Heart left ventricle (tissue), 16 donors: ENCODE data around the gene MAS1. TPM values are rescaled to one million over a fixed set of nuclear protein-coding genes. Genes with fewer than 3 reads are reported as not detected.

Experiments used
- ATAC-seq, 4 donors: fragments of 200-7000 bp; cut with Tn5 transposase; one replicate each; pipeline ENCODE4 v1.9.1; 2020 to 2022; ENCODE audit warnings: moderate library complexity in 4 of 4, mild to moderate bottlenecking in 3 of 4, moderate number of reproducible peaks in 1 of 4
- DNase-seq, 5 donors: peaks; one replicate each; pipeline ENCODE4 v3.0.0-alpha.2; 2020
- H3K27ac ChIP-seq, 12 donors: fragments of 200-600 bp; sonication (generic) in 4 of 12; one replicate each; pipeline versions ENCODE4 v1.5.0 to v1.8.0; 2016 to 2022; ENCODE audit warnings: mild to moderate bottlenecking in 2 of 12
- H3K27me3 ChIP-seq, 9 donors: fragments of 200-600 bp; sonication (generic) in 2 of 9; one replicate each; pipeline versions ENCODE4 v1.5.1 to v1.8.0; 2016 to 2022; ENCODE audit warnings: mild to moderate bottlenecking in 3 of 9
- H3K36me3 ChIP-seq, 9 donors: fragments of 200-600 bp; sonication (generic) in 2 of 9; one replicate each; pipeline versions ENCODE4 v1.5.0 to v1.8.0; 2018 to 2022; ENCODE audit warnings: mild to moderate bottlenecking in 2 of 9
- H3K4me1 ChIP-seq, 12 donors: fragments of 200-600 bp; sonication (generic) in 4 of 12; one replicate each; pipeline versions ENCODE4 v1.5.0 to v1.8.0; 2016 to 2022; ENCODE audit warnings: mild to moderate bottlenecking in 3 of 12
- H3K4me3 ChIP-seq, 12 donors: fragments of 200-600 bp; sonication (generic) in 4 of 12; one replicate each; pipeline versions ENCODE4 v1.5.0 to v1.8.0; 2017 to 2022; ENCODE audit warnings: mild to moderate bottlenecking in 9 of 12, moderate library complexity in 4 of 12
- H3K9me3 ChIP-seq, 12 donors: fragments of 200-600 bp; sonication (generic) in 4 of 12; one replicate each; pipeline versions ENCODE4 v1.5.0 to v1.8.0; 2016 to 2022; ENCODE audit warnings: mild to moderate bottlenecking in 1 of 12
- POLR2A ChIP-seq, 2 donors: fragments of 450-650 bp; IDR thresholded peaks; one replicate each; pipeline ENCODE4 v1.6.1; 2017; ENCODE audit warnings: antibody characterized with exemption in 2 of 2, mild to moderate bottlenecking in 2 of 2, moderate library complexity in 2 of 2
- WGBS, 4 donors: extraction: QIAGEN DNeasy Blood & Tissue Kit in 2 of 4; methylation state at CpG; one replicate each; pipeline versions ENCODE4 v1.1.5 to v1.1.7; 2013 to 2018; 5-methylcytosine and 5-hydroxymethylcytosine counted together
- intact Hi-C, 10 donors: fragments of 100-400 bp; cut with DNase I; formaldehyde crosslinking; loops; one replicate each; pipeline versions ENCODE4 v1.11.1 to v1.14.2; 2022
- polyA plus RNA-seq, 2 donors: library from polyadenylated mRNA; stranded (reverse); fragments of 200-250 nt; gene quantifications; one replicate each; pipeline ENCODE4 v1.2.3, GENCODE V29; 2013
- total RNA-seq, 9 donors: library from RNA; depleted of rRNA in 2 of 9; stranded (reverse); fragments of >200 nt in 2 of 9; fragmentation: NEBNext Ultra II Directional in 3 of 9; extraction: Animal tissue kit (Norgen Biotek cat#: 25700) in 3 of 9; gene quantifications; one replicate each; pipeline versions ENCODE4 v1.1.0 to v1.2.4, GENCODE V29; 2016 to 2023
- TF ChIP-seq, protein P1 (sequence below), 12 donors: fragments of 200-600 bp; sonication (generic) in 4 of 12; IDR thresholded peaks; one replicate each; pipeline versions ENCODE4 v1.5.0 to v1.8.0; 2018 to 2022; ENCODE audit warnings: antibody characterized with exemption in 12 of 12, mild to moderate bottlenecking in 5 of 12
- donor health status: ischemic (EF 13 %, LVEDD 7.1; RV severe dilation, severe dysfunction).
- donor health status: healthy with polysubstance abuse.
- donor health status: DM: no; HTN: yes; CAD: no.
- donor health status: DM: no; HTN: no; CAD: no.
- donor health status: ischemic (EF 25% LVEDD 6.9; RV normal size, moderate dysfunction).
- donor health status: ischemic (EF 25% LVEDD 5.7; RV mildly dilated, moderate dysfunction).
- donor health status: healthy.
- donor health status: DM: yes; HTN: yes; CAD: no.
- donor health status: ischemic (EF 35%, LVEDD 5.7; RV mildly dilated, moderate dysfunction).
- donor health status: nonischemic (EF 11% LVEDD 7.7; RV severe dilation, severe dysfunction).
- donor health status: DM: yes; HTN: yes; CAD: no.
- donor health status: PGD.
- donor health status: ischemic (EF 29% LVEDD 5.4; RV normal size, mild dysfunction).
- donor health status: nonischemic (EF 23%, LVEDD 6.1; RV moderate dilation, normal function).

MAS1 gene
- total and polyA plus RNA-seq, 11 donors: 0.05 to 0.08 TPM; not detected in 9

DNA sequence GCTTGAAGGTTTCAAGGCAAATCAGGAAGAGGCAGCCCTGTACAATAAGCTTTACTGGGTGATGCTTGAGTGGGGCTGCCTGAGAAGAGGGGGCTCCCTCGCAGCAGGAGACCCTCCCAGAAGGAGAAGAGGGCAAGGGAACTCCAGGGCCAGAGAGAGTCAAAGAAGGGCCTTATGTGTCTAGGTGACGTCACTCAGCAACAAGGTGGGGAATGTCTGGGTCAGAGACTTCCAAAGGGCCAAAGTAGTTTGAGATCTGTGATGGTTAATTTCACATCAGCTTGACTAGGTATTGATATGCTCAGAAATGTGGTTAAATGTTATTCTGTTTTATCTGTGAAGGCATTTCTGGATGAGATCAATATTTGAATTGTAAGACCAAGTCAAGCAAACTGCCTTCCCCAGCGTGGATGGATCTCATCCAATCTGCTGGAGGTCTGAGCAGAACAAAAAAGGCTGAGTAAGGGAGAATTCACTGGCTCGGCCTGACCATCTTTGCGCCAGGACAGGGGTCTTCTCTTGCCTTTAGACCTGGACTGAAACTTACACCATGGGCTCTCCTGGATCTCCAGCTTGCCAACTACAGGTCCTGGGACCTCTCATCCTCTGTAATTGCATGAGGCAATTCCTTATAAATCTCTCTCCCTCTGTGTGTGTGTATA lies 35.9 kb downstream of the MAS1 start:
- no peak for TF ChIP-seq POLR2A (IDR thresholded peaks at IDR 0.05)
- TF ChIP-seq, protein P1, sequence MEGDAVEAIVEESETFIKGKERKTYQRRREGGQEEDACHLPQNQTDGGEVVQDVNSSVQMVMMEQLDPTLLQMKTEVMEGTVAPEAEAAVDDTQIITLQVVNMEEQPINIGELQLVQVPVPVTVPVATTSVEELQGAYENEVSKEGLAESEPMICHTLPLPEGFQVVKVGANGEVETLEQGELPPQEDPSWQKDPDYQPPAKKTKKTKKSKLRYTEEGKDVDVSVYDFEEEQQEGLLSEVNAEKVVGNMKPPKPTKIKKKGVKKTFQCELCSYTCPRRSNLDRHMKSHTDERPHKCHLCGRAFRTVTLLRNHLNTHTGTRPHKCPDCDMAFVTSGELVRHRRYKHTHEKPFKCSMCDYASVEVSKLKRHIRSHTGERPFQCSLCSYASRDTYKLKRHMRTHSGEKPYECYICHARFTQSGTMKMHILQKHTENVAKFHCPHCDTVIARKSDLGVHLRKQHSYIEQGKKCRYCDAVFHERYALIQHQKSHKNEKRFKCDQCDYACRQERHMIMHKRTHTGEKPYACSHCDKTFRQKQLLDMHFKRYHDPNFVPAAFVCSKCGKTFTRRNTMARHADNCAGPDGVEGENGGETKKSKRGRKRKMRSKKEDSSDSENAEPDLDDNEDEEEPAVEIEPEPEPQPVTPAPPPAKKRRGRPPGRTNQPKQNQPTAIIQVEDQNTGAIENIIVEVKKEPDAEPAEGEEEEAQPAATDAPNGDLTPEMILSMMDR (IDR thresholded peaks at IDR 0.05): no peak
- DNase-seq: no peak
- no peak overlapping the region for H3K27ac ChIP-seq
- H3K4me3 ChIP-seq: no peak overlapping the region
- 87 to 94% (median 91%) methylated on average over 5 of the region's 5 CpGs for WGBS, 4 donors
- no peaks in the 10 kb centered on the region for H3K36me3 ChIP-seq
- peaks cover 0 to 12% (median 7%) of the 10 kb centered on the region in 12 donors for H3K4me1 ChIP-seq
- intact Hi-C loops: loop anchor here in 2 of 10 donors (10.0 kb wide), 1 partner anchor 52 kb away; no protein-coding TSS in a partner anchor
- no peak for ATAC-seq
- H3K27me3 ChIP-seq: no peaks in the 10 kb centered on the region
- peaks cover 0 to 3% (median 0%) of the 10 kb centered on the region in 12 donors for H3K9me3 ChIP-seq

DNA sequence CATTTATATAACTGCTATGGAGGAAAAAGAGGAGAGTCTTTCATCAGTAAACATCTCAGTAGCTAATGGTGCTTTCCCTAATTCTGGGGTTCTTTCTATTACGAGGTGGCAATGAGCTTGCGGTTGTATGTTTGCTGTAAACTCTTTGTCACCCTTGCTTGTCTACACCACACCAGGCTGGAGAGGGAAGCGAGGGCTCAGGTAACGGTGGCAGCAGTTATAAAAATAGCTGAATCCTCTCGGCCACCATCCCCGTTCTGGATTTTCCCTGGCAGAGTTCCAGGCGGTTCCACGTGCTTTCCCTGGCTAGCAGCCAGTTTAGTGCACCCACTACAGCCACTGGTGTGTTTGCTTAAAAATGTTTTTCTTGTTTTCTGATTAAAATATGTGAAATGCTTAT lies 39.0 kb downstream of the MAS1 start:
- peaks cover 0 to 15% (median 7%) of the 10 kb centered on the region in 12 donors for H3K4me1 ChIP-seq
- TF ChIP-seq, protein P1 (IDR thresholded peaks at IDR 0.05): no peak
- TF ChIP-seq POLR2A (IDR thresholded peaks at IDR 0.05): no peak
- DNase-seq (peak in 3 of 5 donors; percentile 29 to 38 (median 36)), ATAC-seq (no peak)
- H3K27me3 ChIP-seq: no peaks in the 10 kb centered on the region
- no peak overlapping the region for H3K27ac ChIP-seq
- H3K4me3 ChIP-seq: no peak overlapping the region
- H3K9me3 ChIP-seq: no peaks in the 10 kb centered on the region
- WGBS, 4 donors: 22 to 31% (median 26%) methylated on average over 8 of the region's 8 CpGs
- H3K36me3 ChIP-seq: no peaks in the 10 kb centered on the region
- intact Hi-C loops: loop anchor here in 2 of 10 donors (10.0 kb wide), 1 partner anchor 55 kb away; no protein-coding TSS in a partner anchor

DNA sequence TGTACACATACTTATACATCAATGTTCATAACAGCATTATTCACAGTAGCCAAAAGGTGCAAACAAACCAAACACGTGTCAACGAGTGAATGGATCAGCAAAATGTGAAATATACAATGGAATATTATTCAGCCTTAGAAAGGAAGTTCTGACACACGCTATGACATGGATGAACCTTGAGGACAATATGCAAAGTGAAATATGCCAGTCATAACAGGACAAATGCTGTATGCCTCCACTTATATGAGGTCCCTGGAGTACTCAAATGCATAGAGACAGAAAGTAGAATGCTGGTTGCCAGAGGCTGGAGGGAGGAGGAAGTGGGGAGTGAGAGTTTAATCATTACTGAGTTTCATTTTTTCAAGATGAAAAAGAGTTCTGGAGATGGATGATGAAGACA lies 40.3 kb downstream of the MAS1 start:
- intact Hi-C loops: no loop called here
- no peak for ATAC-seq
- peaks cover 0 to 8% (median 0%) of the 10 kb centered on the region in 12 donors for H3K9me3 ChIP-seq
- no peaks in the 10 kb centered on the region for H3K27me3 ChIP-seq
- WGBS, 4 donors: 90 to 98% (median 95%) methylated on average over 3 of the region's 3 CpGs
- no peaks in the 10 kb centered on the region for H3K36me3 ChIP-seq
- H3K27ac ChIP-seq: no peak overlapping the region
- DNase-seq: no peak
- peaks cover 0 to 15% (median 7%) of the 10 kb centered on the region in 12 donors for H3K4me1 ChIP-seq
- TF ChIP-seq, protein P1 (IDR thresholded peaks at IDR 0.05): no peak
- TF ChIP-seq POLR2A (IDR thresholded peaks at IDR 0.05): no peak
- no peak overlapping the region for H3K4me3 ChIP-seq

DNA sequence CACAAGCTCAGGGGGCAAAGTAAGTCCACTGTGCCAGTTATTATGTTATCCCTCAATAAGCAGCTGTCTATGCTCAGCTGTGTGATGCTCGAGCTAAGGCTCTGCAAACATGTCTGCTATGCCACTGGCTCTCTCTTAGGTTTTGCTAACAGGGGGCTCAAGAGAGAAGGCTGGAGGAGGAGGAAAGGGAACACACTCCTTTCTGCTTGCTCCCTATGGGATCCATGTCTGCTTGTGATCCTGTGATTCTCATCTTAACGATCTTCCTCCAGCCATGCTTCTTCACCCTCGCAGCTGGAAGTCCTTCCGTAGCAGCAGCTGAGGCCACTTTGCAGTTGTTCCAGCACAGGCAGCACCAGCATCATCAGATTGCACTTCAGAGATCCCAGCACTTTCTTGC lies 41.1 kb downstream of the MAS1 start:
- intact Hi-C loops: no loop called here
- ATAC-seq: no peak
- Histone ChIP-seq H3K36me3 (no peaks in the 10 kb centered on the region), H3K4me1 (peaks cover 0 to 15% (median 7%) of the 10 kb centered on the region in 12 donors), H3K27me3 (no peaks in the 10 kb centered on the region), H3K4me3 (no peak overlapping the region), H3K9me3 (peaks cover 0 to 11% (median 0%) of the 10 kb centered on the region in 12 donors), H3K27ac (no peak overlapping the region)
- 51 to 73% (median 59%) methylated on average over 4 of the region's 4 CpGs for WGBS, 4 donors
- no peak for TF ChIP-seq POLR2A (IDR thresholded peaks at IDR 0.05)
- TF ChIP-seq, protein P1 (IDR thresholded peaks at IDR 0.05): no peak
- DNase-seq: no peak
